Caco-2 (cell line): ENCODE data around the gene ESRRB. TPM values are rescaled to one million over a fixed set of nuclear protein-coding genes. Genes with fewer than 3 reads are reported as not detected.

Experiments used
- BruUV-seq: library from RNA; stranded (reverse); fragments of 400-500 nt; replicated peaks from 2 replicates; lab custom pipeline; 2021; lab: Mats Ljungman, UMichigan
- CTCF ChIA-PET: fragments of 300-600 bp; sonication (Branson Sonifier 250); formaldehyde crosslinking; loops from one replicate; lab custom pipeline; 2022; ENCODE audit warnings: antibody characterized with exemption; lab: Charles Lee
- POLR2A ChIA-PET: fragments of 300-600 bp; sonication (Branson Sonifier 250); formaldehyde crosslinking; loops from one replicate; lab custom pipeline; 2022; ENCODE audit warnings: antibody characterized with exemption; lab: Charles Lee
- DNase-seq, 2 experiments: peaks; one replicate each; pipeline versions ENCODE4 v3.0.0 to v3.0.0-alpha.2; 2020 to 2022
- H3K27me3 ChIP-seq: replicated peaks from 2 replicates; pipeline ENCODE4 v1.6.0; 2011; ENCODE audit warnings: low read length; ENCODE audit not compliant: control insufficient read depth, insufficient read depth
- H3K36me3 ChIP-seq: 2 replicates; pipeline ENCODE4 v1.5.1; 2011; ENCODE audit warnings: low read length; ENCODE audit not compliant: control insufficient read depth, insufficient read depth
- H3K4me1 ChIP-seq: fragments of 250-450 bp; sonication (Bioruptor Pico); 2 replicates; pipeline ENCODE4 v1.5.1; 2020; ENCODE audit warnings: mild to moderate bottlenecking
- H3K4me3 ChIP-seq: 2 replicates; pipeline ENCODE4 v1.5.1; 2011; ENCODE audit warnings: low read depth, mild to moderate bottlenecking, control low read depth, low read length
- H3K9me3 ChIP-seq: fragments of 250-450 bp; sonication (Bioruptor Pico); 2 replicates; pipeline ENCODE4 v1.5.1; 2020; ENCODE audit warnings: mild to moderate bottlenecking, moderate library complexity
- H3K27ac Mint-ChIP-seq: one replicate; pipeline ENCODE4 v1.8.0; 2022; ENCODE audit warnings: mixed read lengths; ENCODE audit not compliant: unreplicated experiment
- H3K27me3 Mint-ChIP-seq: one replicate; pipeline ENCODE4 v1.8.0; 2022; ENCODE audit warnings: mixed read lengths; ENCODE audit not compliant: insufficient read depth, unreplicated experiment
- H3K36me3 Mint-ChIP-seq: one replicate; pipeline ENCODE4 v1.8.0; 2022; ENCODE audit warnings: mild to moderate bottlenecking, mixed read lengths; ENCODE audit not compliant: insufficient read depth, unreplicated experiment
- H3K4me1 Mint-ChIP-seq: one replicate; pipeline ENCODE4 v1.8.0; 2022; ENCODE audit warnings: low read depth, mixed read lengths; ENCODE audit not compliant: unreplicated experiment
- H3K4me3 Mint-ChIP-seq: one replicate; pipeline ENCODE4 v1.8.0; 2022; ENCODE audit warnings: mild to moderate bottlenecking, moderate library complexity, mixed read lengths; ENCODE audit not compliant: unreplicated experiment
- H3K9me3 Mint-ChIP-seq: one replicate; pipeline ENCODE4 v1.8.0; 2022; ENCODE audit warnings: mixed read lengths; ENCODE audit not compliant: unreplicated experiment
- intact Hi-C: fragments of 100-400 bp; cut with micrococcal nuclease; formaldehyde crosslinking; loops from one replicate; pipeline ENCODE4 v1.10.0; 2022; ENCODE audit not compliant: unreplicated experiment
- total RNA-seq: library from RNA; stranded (reverse); gene quantifications from 2 replicates; pipeline ENCODE4 v1.2.3, GENCODE V29; 2022
- TF ChIP-seq, protein P1 (sequence below), 2 experiments: fragments of 200-600 bp in 1 of 2; IDR thresholded peaks; 1 replicate in 1 of 2; 2 replicates in 1 of 2; pipeline versions ENCODE4 v1.5.1 to v1.8.0; 2011 to 2022; ENCODE audit warnings: antibody characterized with exemption in 1 of 2, control low read depth in 1 of 2, inconsistent platforms in 1 of 2, low read depth in 1 of 2, low read length in 1 of 2, mild to moderate bottlenecking in 1 of 2, moderate library complexity in 1 of 2; ENCODE audit not compliant: insufficient read depth in 1 of 2, severe bottlenecking in 1 of 2, unreplicated experiment in 1 of 2

The ESRRB gene
- total RNA-seq, 1 experiment from 2014 or later: not detected

DNA sequence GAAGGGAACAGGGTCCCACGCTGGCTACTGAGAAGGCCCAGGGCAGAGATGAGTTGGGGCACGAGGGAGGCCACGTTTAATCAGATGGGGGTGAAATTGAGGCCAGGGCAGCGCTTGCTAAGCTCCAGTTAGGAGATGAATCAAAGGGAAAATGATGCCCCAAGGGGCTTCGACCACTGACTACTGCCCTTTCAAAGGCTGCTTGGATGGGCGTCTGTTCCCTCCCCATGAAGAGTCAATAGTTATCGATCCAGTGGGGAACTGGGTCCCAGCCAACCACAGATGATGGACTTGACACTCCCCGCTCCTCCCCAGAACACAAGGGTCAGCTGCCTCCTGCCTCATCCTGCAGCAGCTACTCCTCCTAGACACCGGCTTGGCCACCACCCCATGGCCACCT, 55.6 kb downstream of the ESRRB start:
- H3K36me3 Mint-ChIP-seq: no peaks in the 10 kb centered on the region

DNA sequence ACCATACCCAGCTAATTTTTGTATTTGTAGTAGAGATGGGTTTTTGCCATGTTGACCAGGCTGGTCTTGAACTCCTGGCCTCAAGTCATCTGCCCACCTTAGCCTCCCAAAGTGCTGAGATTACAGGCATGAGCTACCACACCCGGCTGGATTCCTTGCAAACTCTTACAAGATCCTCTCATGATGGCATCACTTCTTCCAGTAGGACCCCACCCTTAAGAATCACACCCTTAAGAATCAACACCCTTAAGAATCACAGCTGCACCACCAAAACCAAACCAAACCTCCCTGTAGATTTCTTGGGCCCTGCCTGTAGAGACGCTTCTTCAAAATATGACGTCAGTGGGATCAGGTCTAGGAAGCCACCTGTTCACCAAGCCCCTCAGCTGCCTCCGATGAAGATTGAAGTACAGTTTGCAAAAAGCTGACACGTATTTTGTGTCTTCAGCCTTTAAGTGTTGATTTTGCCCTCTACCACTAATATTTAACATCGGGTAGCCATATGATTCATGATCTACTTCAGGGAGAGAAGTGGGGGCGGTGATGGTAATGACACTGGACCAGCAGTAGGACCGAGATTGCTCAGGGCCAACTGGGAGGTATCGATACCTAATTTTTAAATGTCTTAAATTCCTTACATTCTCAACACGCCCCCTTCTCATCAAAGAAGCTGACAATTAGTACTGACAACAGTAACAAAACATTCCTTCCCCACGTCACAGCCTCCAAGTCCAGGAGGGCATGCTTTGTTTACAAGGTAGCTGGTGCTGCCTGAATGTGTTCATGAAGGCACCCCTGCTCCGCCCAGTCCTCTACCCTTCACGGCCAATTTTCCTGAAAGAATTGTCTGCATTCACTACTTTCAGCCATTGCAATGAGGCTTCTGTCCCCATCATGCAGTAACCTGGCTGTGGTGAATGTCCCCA, 57.2 kb downstream of the ESRRB start:
- no peak for DNase-seq
- 0 out of 2 replicates have a peak, but pooled peaks cover 3% of the 10 kb centered on the region for H3K4me1 ChIP-seq
- no peaks in the 10 kb centered on the region for H3K4me1 Mint-ChIP-seq
- intact Hi-C loops: no loop called here
- ChIA-PET CTCF (no interaction called here), POLR2A (no interaction called here)
- peaks cover 2% of the 10 kb centered on the region for H3K27me3 Mint-ChIP-seq
- H3K27me3 ChIP-seq: no peaks in the 10 kb centered on the region; the same call in 1 of the 2 replicates
- H3K27ac Mint-ChIP-seq: no peak overlapping the region
- H3K9me3 Mint-ChIP-seq: no peaks in the 10 kb centered on the region
- no peak overlapping the region for H3K4me3 Mint-ChIP-seq
- BruUV-seq: no TSS peak
- H3K9me3 ChIP-seq: no peaks in the 10 kb centered on the region
- no peaks in the 10 kb centered on the region for H3K36me3 ChIP-seq
- no peak overlapping the region for H3K4me3 ChIP-seq
- TF ChIP-seq, protein P1, sequence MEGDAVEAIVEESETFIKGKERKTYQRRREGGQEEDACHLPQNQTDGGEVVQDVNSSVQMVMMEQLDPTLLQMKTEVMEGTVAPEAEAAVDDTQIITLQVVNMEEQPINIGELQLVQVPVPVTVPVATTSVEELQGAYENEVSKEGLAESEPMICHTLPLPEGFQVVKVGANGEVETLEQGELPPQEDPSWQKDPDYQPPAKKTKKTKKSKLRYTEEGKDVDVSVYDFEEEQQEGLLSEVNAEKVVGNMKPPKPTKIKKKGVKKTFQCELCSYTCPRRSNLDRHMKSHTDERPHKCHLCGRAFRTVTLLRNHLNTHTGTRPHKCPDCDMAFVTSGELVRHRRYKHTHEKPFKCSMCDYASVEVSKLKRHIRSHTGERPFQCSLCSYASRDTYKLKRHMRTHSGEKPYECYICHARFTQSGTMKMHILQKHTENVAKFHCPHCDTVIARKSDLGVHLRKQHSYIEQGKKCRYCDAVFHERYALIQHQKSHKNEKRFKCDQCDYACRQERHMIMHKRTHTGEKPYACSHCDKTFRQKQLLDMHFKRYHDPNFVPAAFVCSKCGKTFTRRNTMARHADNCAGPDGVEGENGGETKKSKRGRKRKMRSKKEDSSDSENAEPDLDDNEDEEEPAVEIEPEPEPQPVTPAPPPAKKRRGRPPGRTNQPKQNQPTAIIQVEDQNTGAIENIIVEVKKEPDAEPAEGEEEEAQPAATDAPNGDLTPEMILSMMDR (IDR thresholded peaks at IDR 0.05; ENCODE audit: insufficient read depth in 1 of 2, low read depth in 1 of 2, low read length in 1 of 2, severe bottlenecking in 1 of 2, unreplicated experiment in 1 of 2): no peak
- no peaks in the 10 kb centered on the region for H3K36me3 Mint-ChIP-seq

More for the DNA sequence above, 55.6 kb downstream of the ESRRB start:
- TF ChIP-seq, protein P1 (IDR thresholded peaks at IDR 0.05; ENCODE audit: insufficient read depth in 1 of 2, low read depth in 1 of 2, low read length in 1 of 2, severe bottlenecking in 1 of 2, unreplicated experiment in 1 of 2): no peak
- Mint-ChIP-seq H3K4me3 (no peak overlapping the region), H3K4me1 (no peaks in the 10 kb centered on the region), H3K27ac (no peak overlapping the region), H3K27me3 (peaks cover 2% of the 10 kb centered on the region), H3K9me3 (no peaks in the 10 kb centered on the region)
- Histone ChIP-seq H3K9me3 (no peaks in the 10 kb centered on the region), H3K4me1 (0 out of 2 replicates have a peak, but pooled peaks cover 3% of the 10 kb centered on the region), H3K4me3 (no peak overlapping the region), H3K36me3 (no peaks in the 10 kb centered on the region), H3K27me3 (no peaks in the 10 kb centered on the region; the same call in 1 of the 2 replicates)
- ChIA-PET CTCF (no interaction called here), POLR2A (no interaction called here)
- intact Hi-C loops: no loop called here
- BruUV-seq: no TSS peak
- DNase-seq: no peak

DNA sequence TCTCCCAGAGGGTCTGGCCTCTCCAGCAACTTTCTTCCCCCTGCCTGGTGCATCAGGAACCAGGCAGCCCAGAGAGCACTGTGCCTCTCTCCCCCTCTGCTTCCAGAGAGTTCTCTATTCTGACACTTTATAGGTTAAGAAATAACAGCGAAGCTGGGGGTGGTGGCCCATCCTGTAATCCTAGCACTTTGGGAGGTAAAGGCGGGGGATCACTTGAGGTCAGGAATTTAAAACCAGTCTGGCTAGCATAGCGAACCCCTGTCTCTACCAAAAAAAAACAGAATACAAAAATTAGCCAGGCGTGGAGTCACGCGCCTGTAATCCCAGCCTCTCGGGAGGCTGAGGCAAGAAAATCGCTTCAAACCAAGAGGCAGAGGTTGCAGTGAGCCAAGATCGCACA, 58.3 kb downstream of the ESRRB start:
- peaks cover 2% of the 10 kb centered on the region for H3K27me3 Mint-ChIP-seq
- H3K36me3 Mint-ChIP-seq: no peaks in the 10 kb centered on the region
- TF ChIP-seq, protein P1 (IDR thresholded peaks at IDR 0.05; ENCODE audit: insufficient read depth in 1 of 2, low read depth in 1 of 2, low read length in 1 of 2, severe bottlenecking in 1 of 2, unreplicated experiment in 1 of 2): no peak
- no peak overlapping the region for H3K4me3 Mint-ChIP-seq
- intact Hi-C loops: no loop called here
- Histone ChIP-seq H3K27me3 (no peaks in the 10 kb centered on the region; the same call in 1 of the 2 replicates), H3K36me3 (no peaks in the 10 kb centered on the region), H3K4me1 (0 out of 2 replicates have a peak, but pooled peaks cover 3% of the 10 kb centered on the region), H3K9me3 (no peaks in the 10 kb centered on the region), H3K4me3 (no peak overlapping the region)
- H3K9me3 Mint-ChIP-seq: no peaks in the 10 kb centered on the region
- ChIA-PET POLR2A (no interaction called here), CTCF (no interaction called here)
- no peak overlapping the region for H3K27ac Mint-ChIP-seq
- H3K4me1 Mint-ChIP-seq: no peaks in the 10 kb centered on the region
- no TSS peak for BruUV-seq
- DNase-seq: no peak
